Heart right ventricle (tissue), 16 donors: ENCODE results near the gene GRIN3B. TPM values are rescaled to one million over a fixed set of nuclear protein-coding genes. Genes with fewer than 3 reads are reported as not detected.

Source experiments
- ATAC-seq, 8 donors: fragments of 200-7000 bp; cut with Tn5 transposase; one replicate each; pipeline ENCODE4 v1.9.1; 2020; ENCODE audit warnings: mild to moderate bottlenecking in 8 of 8, moderate library complexity in 8 of 8, moderate number of reproducible peaks in 1 of 8
- DNase-seq, 2 donors: peaks; one replicate each; pipeline ENCODE4 v3.0.0-alpha.2; 2020
- H3K27ac ChIP-seq, 10 donors: fragments of 200-600 bp; sonication (generic) in 2 of 10; one replicate each; pipeline versions ENCODE4 v1.5.0 to v1.8.0; 2020 to 2022; ENCODE audit warnings: mild to moderate bottlenecking in 3 of 10
- H3K27me3 ChIP-seq, 7 donors: fragments of 200-600 bp; one replicate each; pipeline ENCODE4 v1.8.0; 2021 to 2022; ENCODE audit warnings: mild to moderate bottlenecking in 2 of 7
- H3K36me3 ChIP-seq, 9 donors: fragments of 200-600 bp; sonication (generic) in 1 of 9; one replicate each; pipeline versions ENCODE4 v1.5.0 to v1.8.0; 2020 to 2022; ENCODE audit warnings: mild to moderate bottlenecking in 2 of 9
- H3K4me1 ChIP-seq, 9 donors: fragments of 200-600 bp; sonication (generic) in 1 of 9; one replicate each; pipeline versions ENCODE4 v1.5.0 to v1.8.0; 2020 to 2022; ENCODE audit warnings: mild to moderate bottlenecking in 4 of 9
- H3K4me3 ChIP-seq, 10 donors: fragments of 200-600 bp; sonication (generic) in 2 of 10; one replicate each; pipeline versions ENCODE4 v1.5.0 to v1.8.0; 2020 to 2022; ENCODE audit warnings: mild to moderate bottlenecking in 7 of 10, moderate library complexity in 2 of 10
- H3K9me3 ChIP-seq, 11 donors: fragments of 200-600 bp in 10 of 11; sonication (generic) in 2 of 11; one replicate each; pipeline versions ENCODE4 v1.5.0 to v1.8.0; 2013 to 2022; ENCODE audit warnings: mild to moderate bottlenecking in 2 of 11, control low read depth in 1 of 11, moderate library complexity in 1 of 11
- CTCF ChIP-seq, 9 donors: fragments of 200-600 bp; sonication (generic) in 2 of 9; IDR thresholded peaks; one replicate each; pipeline versions ENCODE4 v1.5.0 to v1.8.0; 2021 to 2022; ENCODE audit warnings: antibody characterized with exemption in 9 of 9, mild to moderate bottlenecking in 5 of 9, moderate library complexity in 1 of 9
- WGBS, 2 donors: extraction: QIAGEN DNeasy Blood & Tissue Kit; methylation state at CpG; one replicate each; pipeline ENCODE4 v1.1.7; 2013; ENCODE audit warnings: inconsistent platforms in 1 of 2; 5-methylcytosine and 5-hydroxymethylcytosine counted together
- intact Hi-C, 10 donors: fragments of 100-400 bp; cut with DNase I; formaldehyde crosslinking; loops; one replicate each; pipeline versions ENCODE4 v1.11.1 to v1.14.2; 2022
- polyA plus RNA-seq, 2 donors: library from polyadenylated mRNA; stranded (reverse); fragments of 200-250 nt; gene quantifications; one replicate each; pipeline ENCODE4 v1.2.3, GENCODE V29; 2013
- total RNA-seq, 10 donors: library from RNA; stranded (reverse); fragmentation: NEBNext Ultra II Directional in 3 of 10; extraction: Animal tissue kit (Norgen Biotek cat#: 25700) in 3 of 10; gene quantifications; one replicate each; pipeline versions ENCODE4 v1.2.1 to v1.2.4, GENCODE V29; 2021 to 2023
- donor health status: Arrhythmogenic right ventricular cardiomyopathy.
- donor health status: ischemic (EF 13 %, LVEDD 7.1; RV severe dilation, severe dysfunction).
- donor health status: healthy with polysubstance abuse.
- donor health status: DM: no; HTN: yes; CAD: no.
- donor health status: DM: no; HTN: no; CAD: no.
- donor health status: ischemic (EF 25% LVEDD 6.9; RV normal size, moderate dysfunction).
- donor health status: ischemic (EF 25% LVEDD 5.7; RV mildly dilated, moderate dysfunction).
- donor health status: healthy.
- donor health status: DM: yes; HTN: yes; CAD: no.
- donor health status: Ischemic cardiomyopathy.
- donor health status: ischemic (EF 35%, LVEDD 5.7; RV mildly dilated, moderate dysfunction).
- donor health status: nonischemic (EF 11% LVEDD 7.7; RV severe dilation, severe dysfunction).
- donor health status: DM: yes; HTN: yes; CAD: no.
- donor health status: PGD.
- donor health status: ischemic (EF 29% LVEDD 5.4; RV normal size, mild dysfunction).
- donor health status: nonischemic (EF 23%, LVEDD 6.1; RV moderate dilation, normal function).

GRIN3B gene
- total and polyA plus RNA-seq, 12 donors, result 0.01 to 0.10 (median 0.08) TPM; not detected in 8

GRCh38 chr19:1050989-1051788, 51.0 kb downstream of the GRIN3B start:
- DNase-seq (no peak), ATAC-seq (peak in 1 of 8 donors; percentile 18)
- 83 to 87% methylated on average over 31 of the region's 31 CpGs for WGBS, 2 donors
- intact Hi-C loops, result no loop called here
- Histone ChIP-seq H3K27me3 (no peaks in the 10 kb centered on the region), H3K9me3 (peaks cover 0 to 19% (median 3%) of the 10 kb centered on the region in 11 donors), H3K4me1 (no peaks in the 10 kb centered on the region), H3K36me3 (peaks cover 0 to 32% (median 0%) of the 10 kb centered on the region in 9 donors), H3K4me3 (no peak overlapping the region), H3K27ac (no peak overlapping the region)
- TF ChIP-seq CTCF (IDR thresholded peaks at IDR 0.05), result no peak

GRCh38 chr19:1051791-1052190, 51.6 kb downstream of the GRIN3B start:
- no peak for ATAC-seq
- WGBS, 2 donors, result 92 to 93% methylated on average over 16 to 17 of the region's 17 CpGs
- peaks cover 0 to 25% (median 9%) of the 10 kb centered on the region in 11 donors for H3K9me3 ChIP-seq
- H3K4me1 ChIP-seq, result no peaks in the 10 kb centered on the region
- no peak overlapping the region for H3K4me3 ChIP-seq
- no peak overlapping the region for H3K27ac ChIP-seq
- DNase-seq, result no peak
- H3K36me3 ChIP-seq, result peaks cover 0 to 31% (median 0%) of the 10 kb centered on the region in 9 donors
- no peaks in the 10 kb centered on the region for H3K27me3 ChIP-seq
- intact Hi-C loops, result no loop called here
- no peak for TF ChIP-seq CTCF (IDR thresholded peaks at IDR 0.05)

GRCh38 chr19:1052349-1052975, 52.2 kb downstream of the GRIN3B start:
- no peak for TF ChIP-seq CTCF (IDR thresholded peaks at IDR 0.05)
- Histone ChIP-seq H3K9me3 (peaks cover 0 to 32% (median 15%) of the 10 kb centered on the region in 11 donors), H3K27me3 (no peaks in the 10 kb centered on the region), H3K36me3 (peaks cover 0 to 29% (median 0%) of the 10 kb centered on the region in 9 donors), H3K4me1 (no peaks in the 10 kb centered on the region), H3K27ac (no peak overlapping the region), H3K4me3 (no peak overlapping the region)
- DNase-seq, result no peak
- intact Hi-C loops, result no loop called here
- 72 to 84% methylated on average over 2 to 4 of the region's 5 CpGs for WGBS, 2 donors
- no peak for ATAC-seq

- no peaks in the 10 kb centered on the region for H3K27me3 ChIP-seq
- DNase-seq (no peak), ATAC-seq (no peak)
- no peak overlapping the region for H3K27ac ChIP-seq
- H3K4me3 ChIP-seq, result no peak overlapping the region
- peaks cover 0 to 41% (median 25%) of the 10 kb centered on the region in 11 donors for H3K9me3 ChIP-seq
- no peaks in the 10 kb centered on the region for H3K4me1 ChIP-seq
- intact Hi-C loops, result no loop called here
- H3K36me3 ChIP-seq, result peaks cover 0 to 29% (median 0%) of the 10 kb centered on the region in 9 donors
- 90 to 93% methylated on average over 31 of the region's 31 CpGs for WGBS, 2 donors
- TF ChIP-seq CTCF (IDR thresholded peaks at IDR 0.05), result no peak
Observed at GRCh38 chr19:1053176-1054101, 53.2 kb downstream of the GRIN3B start.
